NB4 (cell line): ENCODE data around the gene GPX7.

Source experiments
- POLR2A ChIP-seq: IDR thresholded peaks from 2 replicates; pipeline ENCODE4 v1.6.1; 2011; ENCODE audit warnings: mild to moderate bottlenecking; ENCODE audit not compliant: insufficient read length; ENCODE audit errors: extremely low read depth
- TF ChIP-seq, protein P1 (sequence below): IDR thresholded peaks from one replicate; pipeline ENCODE4 v1.5.1; 2012; ENCODE audit warnings: low read depth, low read length

DNA sequence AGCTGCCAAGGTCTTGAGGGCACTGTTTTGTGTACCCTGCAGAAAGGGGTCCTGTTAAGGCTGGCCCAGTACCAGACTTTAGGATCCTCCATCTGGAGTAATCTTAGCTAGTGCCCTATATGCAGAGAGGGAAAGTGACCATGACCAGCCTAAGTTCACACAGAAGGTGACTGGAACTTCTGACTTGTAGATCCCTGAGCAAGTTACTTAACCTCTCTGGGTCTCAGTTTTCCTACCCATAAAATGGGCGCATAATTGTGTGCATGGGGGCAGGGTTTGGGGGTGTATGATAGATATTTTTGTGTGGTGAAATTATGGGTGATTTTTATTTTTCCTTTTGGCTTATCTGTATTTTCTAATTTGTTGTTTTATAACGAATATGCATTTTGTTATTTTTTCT, 27.5 kb downstream of the GPX7 start:
- TF ChIP-seq, protein P1, sequence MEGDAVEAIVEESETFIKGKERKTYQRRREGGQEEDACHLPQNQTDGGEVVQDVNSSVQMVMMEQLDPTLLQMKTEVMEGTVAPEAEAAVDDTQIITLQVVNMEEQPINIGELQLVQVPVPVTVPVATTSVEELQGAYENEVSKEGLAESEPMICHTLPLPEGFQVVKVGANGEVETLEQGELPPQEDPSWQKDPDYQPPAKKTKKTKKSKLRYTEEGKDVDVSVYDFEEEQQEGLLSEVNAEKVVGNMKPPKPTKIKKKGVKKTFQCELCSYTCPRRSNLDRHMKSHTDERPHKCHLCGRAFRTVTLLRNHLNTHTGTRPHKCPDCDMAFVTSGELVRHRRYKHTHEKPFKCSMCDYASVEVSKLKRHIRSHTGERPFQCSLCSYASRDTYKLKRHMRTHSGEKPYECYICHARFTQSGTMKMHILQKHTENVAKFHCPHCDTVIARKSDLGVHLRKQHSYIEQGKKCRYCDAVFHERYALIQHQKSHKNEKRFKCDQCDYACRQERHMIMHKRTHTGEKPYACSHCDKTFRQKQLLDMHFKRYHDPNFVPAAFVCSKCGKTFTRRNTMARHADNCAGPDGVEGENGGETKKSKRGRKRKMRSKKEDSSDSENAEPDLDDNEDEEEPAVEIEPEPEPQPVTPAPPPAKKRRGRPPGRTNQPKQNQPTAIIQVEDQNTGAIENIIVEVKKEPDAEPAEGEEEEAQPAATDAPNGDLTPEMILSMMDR: no peak
- no peak for TF ChIP-seq POLR2A
